ENCODE data around the gene PLA2G2D.
"Not testable (repeated sequence)": the region's sequence is repeated elsewhere in the genome, so short reads cannot be mapped to it uniquely, and the experiment has no call there.

PLA2G2D gene

GRCh38 chr1:20130518-20130917 is 11.2 kb upstream of the PLA2G2D start:
- not testable (repeated sequence) for H3K27me3 ChIP-seq (ENCODE audit: control insufficient read depth in 1 of 2, insufficient read depth in 2 of 2, low read length in 2 of 2); H3K4me3 ChIP-seq (ENCODE audit: low read length in 2 of 2); H3K36me3 ChIP-seq (ENCODE audit: control insufficient read depth in 2 of 2, insufficient read depth in 2 of 2, low read length in 2 of 2); H3K27ac ChIP-seq (ENCODE audit: low read length); H3K9ac ChIP-seq (ENCODE audit: low read length in 2 of 2); H3K9me3 ChIP-seq (ENCODE audit: control insufficient read depth in 2 of 2, low read length in 2 of 2); H3K4me1 ChIP-seq (ENCODE audit: control insufficient read depth, insufficient read depth, low read length)

GRCh38 chr1:20126806-20127440 is 7.6 kb upstream of the PLA2G2D start:
- no peaks in the 10 kb centered on the region for H3K9me3 ChIP-seq (ENCODE audit: control insufficient read depth in 2 of 2, low read length in 2 of 2)
- peaks cover 3% of the 10 kb centered on the region for H3K4me1 ChIP-seq (ENCODE audit: control insufficient read depth, insufficient read depth, low read length)
- no peaks in the 10 kb centered on the region for H3K36me3 ChIP-seq (ENCODE audit: control insufficient read depth in 2 of 2, insufficient read depth in 2 of 2, low read length in 2 of 2)
- no peak overlapping the region for H3K4me3 ChIP-seq (ENCODE audit: low read length in 2 of 2)
- H3K27me3 ChIP-seq (ENCODE audit: control insufficient read depth in 1 of 2, insufficient read depth in 2 of 2, low read length in 2 of 2) = no peaks in the 10 kb centered on the region
- no peak overlapping the region for H3K9ac ChIP-seq (ENCODE audit: low read length in 2 of 2)
- no peak overlapping the region for H3K27ac ChIP-seq (ENCODE audit: low read length)

GRCh38 chr1:20126041-20126805 is 6.9 kb upstream of the PLA2G2D start:
- H3K4me3 ChIP-seq (ENCODE audit: low read length in 2 of 2) = no peak overlapping the region
- H3K27me3 ChIP-seq (ENCODE audit: control insufficient read depth in 1 of 2, insufficient read depth in 2 of 2, low read length in 2 of 2) = no peaks in the 10 kb centered on the region
- no peak overlapping the region for H3K27ac ChIP-seq (ENCODE audit: low read length)
- peaks cover 3% of the 10 kb centered on the region for H3K4me1 ChIP-seq (ENCODE audit: control insufficient read depth, insufficient read depth, low read length)
- no peaks in the 10 kb centered on the region for H3K9me3 ChIP-seq (ENCODE audit: control insufficient read depth in 2 of 2, low read length in 2 of 2)
- H3K36me3 ChIP-seq (ENCODE audit: control insufficient read depth in 2 of 2, insufficient read depth in 2 of 2, low read length in 2 of 2) = no peaks in the 10 kb centered on the region
- H3K9ac ChIP-seq (ENCODE audit: low read length in 2 of 2) = no peak overlapping the region

GRCh38 chr1:20125100-20125499 is 5.8 kb upstream of the PLA2G2D start:
- Histone ChIP-seq H3K27ac (ENCODE audit: low read length) (no peak overlapping the region), H3K4me1 (ENCODE audit: control insufficient read depth, insufficient read depth, low read length) (peaks cover 3% of the 10 kb centered on the region), H3K9ac (ENCODE audit: low read length in 2 of 2) (no peak overlapping the region), H3K9me3 (ENCODE audit: control insufficient read depth in 2 of 2, low read length in 2 of 2) (no peaks in the 10 kb centered on the region), H3K27me3 (ENCODE audit: control insufficient read depth in 1 of 2, insufficient read depth in 2 of 2, low read length in 2 of 2) (no peaks in the 10 kb centered on the region), H3K4me3 (ENCODE audit: low read length in 2 of 2) (no peak overlapping the region), H3K36me3 (ENCODE audit: control insufficient read depth in 2 of 2, insufficient read depth in 2 of 2, low read length in 2 of 2) (no peaks in the 10 kb centered on the region)

- Histone ChIP-seq H3K36me3 (ENCODE audit: control insufficient read depth in 2 of 2, insufficient read depth in 2 of 2, low read length in 2 of 2) (no peaks in the 10 kb centered on the region), H3K27ac (ENCODE audit: low read length) (no peak overlapping the region), H3K9me3 (ENCODE audit: control insufficient read depth in 2 of 2, low read length in 2 of 2) (no peaks in the 10 kb centered on the region), H3K4me3 (ENCODE audit: low read length in 2 of 2) (no peak overlapping the region), H3K4me1 (ENCODE audit: control insufficient read depth, insufficient read depth, low read length) (peaks cover 3% of the 10 kb centered on the region), H3K9ac (ENCODE audit: low read length in 2 of 2) (no peak overlapping the region), H3K27me3 (ENCODE audit: control insufficient read depth in 1 of 2, insufficient read depth in 2 of 2, low read length in 2 of 2) (no peaks in the 10 kb centered on the region)
Observed at GRCh38 chr1:20124456-20125057, 5.2 kb upstream of the PLA2G2D start.

- Histone ChIP-seq H3K4me3 (ENCODE audit: low read length in 2 of 2) (no peak overlapping the region), H3K27ac (ENCODE audit: low read length) (no peak overlapping the region), H3K36me3 (ENCODE audit: control insufficient read depth in 2 of 2, insufficient read depth in 2 of 2, low read length in 2 of 2) (no peaks in the 10 kb centered on the region), H3K9ac (ENCODE audit: low read length in 2 of 2) (no peak overlapping the region), H3K4me1 (ENCODE audit: control insufficient read depth, insufficient read depth, low read length) (peaks cover 3% of the 10 kb centered on the region), H3K27me3 (ENCODE audit: control insufficient read depth in 1 of 2, insufficient read depth in 2 of 2, low read length in 2 of 2) (no peaks in the 10 kb centered on the region), H3K9me3 (ENCODE audit: control insufficient read depth in 2 of 2, low read length in 2 of 2) (no peaks in the 10 kb centered on the region)
Observed at GRCh38 chr1:20123722-20124455, 4.6 kb upstream of the PLA2G2D start.

- H3K9me3 ChIP-seq (ENCODE audit: control insufficient read depth in 2 of 2, low read length in 2 of 2) = no peaks in the 10 kb centered on the region
- H3K36me3 ChIP-seq (ENCODE audit: control insufficient read depth in 2 of 2, insufficient read depth in 2 of 2, low read length in 2 of 2) = no peaks in the 10 kb centered on the region
- no peak overlapping the region for H3K9ac ChIP-seq (ENCODE audit: low read length in 2 of 2)
- no peak overlapping the region for H3K27ac ChIP-seq (ENCODE audit: low read length)
- H3K4me3 ChIP-seq (ENCODE audit: low read length in 2 of 2) = no peak overlapping the region
- H3K27me3 ChIP-seq (ENCODE audit: control insufficient read depth in 1 of 2, insufficient read depth in 2 of 2, low read length in 2 of 2) = peaks cover 0 to 3% of the 10 kb centered on the region in 2 donors
- peaks cover 3% of the 10 kb centered on the region for H3K4me1 ChIP-seq (ENCODE audit: control insufficient read depth, insufficient read depth, low read length)
Observed at GRCh38 chr1:20120796-20121195, 1.5 kb upstream of the PLA2G2D start.

GRCh38 chr1:20117236-20117635 is 2.1 kb downstream of the PLA2G2D start:
- no peak overlapping the region for H3K27ac ChIP-seq (ENCODE audit: low read length)
- no peak overlapping the region for H3K9ac ChIP-seq (ENCODE audit: low read length in 2 of 2)
- H3K36me3 ChIP-seq (ENCODE audit: control insufficient read depth in 2 of 2, insufficient read depth in 2 of 2, low read length in 2 of 2) = no peaks in the 10 kb centered on the region
- H3K27me3 ChIP-seq (ENCODE audit: control insufficient read depth in 1 of 2, insufficient read depth in 2 of 2, low read length in 2 of 2) = peaks cover 5 to 11% of the 10 kb centered on the region in 2 donors
- H3K9me3 ChIP-seq (ENCODE audit: control insufficient read depth in 2 of 2, low read length in 2 of 2) = no peaks in the 10 kb centered on the region
- H3K4me3 ChIP-seq (ENCODE audit: low read length in 2 of 2) = no peak overlapping the region
- H3K4me1 ChIP-seq (ENCODE audit: control insufficient read depth, insufficient read depth, low read length) = no peaks in the 10 kb centered on the region

GRCh38 chr1:20115916-20116315 is 3.4 kb downstream of the PLA2G2D start:
- Histone ChIP-seq H3K4me1 (ENCODE audit: control insufficient read depth, insufficient read depth, low read length) (no peaks in the 10 kb centered on the region), H3K4me3 (ENCODE audit: low read length in 2 of 2) (no peak overlapping the region), H3K36me3 (ENCODE audit: control insufficient read depth in 2 of 2, insufficient read depth in 2 of 2, low read length in 2 of 2) (no peaks in the 10 kb centered on the region), H3K9ac (ENCODE audit: low read length in 2 of 2) (no peak overlapping the region), H3K27ac (ENCODE audit: low read length) (no peak overlapping the region), H3K9me3 (ENCODE audit: control insufficient read depth in 2 of 2, low read length in 2 of 2) (no peaks in the 10 kb centered on the region), H3K27me3 (ENCODE audit: control insufficient read depth in 1 of 2, insufficient read depth in 2 of 2, low read length in 2 of 2) (peaks cover 5 to 11% of the 10 kb centered on the region in 2 donors)

- H3K9ac ChIP-seq (ENCODE audit: low read length in 2 of 2) = no peak overlapping the region
- no peak overlapping the region for H3K27ac ChIP-seq (ENCODE audit: low read length)
- no peaks in the 10 kb centered on the region for H3K36me3 ChIP-seq (ENCODE audit: control insufficient read depth in 2 of 2, insufficient read depth in 2 of 2, low read length in 2 of 2)
- peaks cover 5 to 11% of the 10 kb centered on the region in 2 donors for H3K27me3 ChIP-seq (ENCODE audit: control insufficient read depth in 1 of 2, insufficient read depth in 2 of 2, low read length in 2 of 2)
- no peaks in the 10 kb centered on the region for H3K9me3 ChIP-seq (ENCODE audit: control insufficient read depth in 2 of 2, low read length in 2 of 2)
- H3K4me3 ChIP-seq (ENCODE audit: low read length in 2 of 2) = no peak overlapping the region
- H3K4me1 ChIP-seq (ENCODE audit: control insufficient read depth, insufficient read depth, low read length) = no peaks in the 10 kb centered on the region
Observed at GRCh38 chr1:20115479-20115878, 3.9 kb downstream of the PLA2G2D start.

Measured in stomach smooth muscle (tissue), 2 donors.